ENCODE data around the gene FAM3D. TPM values are rescaled to one million over a fixed set of nuclear protein-coding genes. Genes with fewer than 3 reads are reported as not detected.

FAM3D gene
- total RNA-seq, 1 donor from 2014 or later, result not detected

- ATAC-seq (ENCODE audit: low read depth) (no peak), DNase-seq (no peak)
- POLR2A ChIA-PET, result no interaction called here
- TF ChIP-seq CTCF (IDR thresholded peaks at IDR 0.05), result no peak
- no peaks in the 10 kb centered on the region for H3K36me3 Mint-ChIP-seq (ENCODE audit: low read depth)
- CTCF ChIA-PET, result no interaction called here
- peaks cover 18% of the 10 kb centered on the region for H3K27me3 Mint-ChIP-seq
- peaks cover 4% of the 10 kb centered on the region for H3K9me3 Mint-ChIP-seq
- H3K4me3 Mint-ChIP-seq, result no peak overlapping the region
- no peaks in the 10 kb centered on the region for H3K4me1 Mint-ChIP-seq
- intact Hi-C loops (cut with micrococcal nuclease), result no loop called here
- H3K27ac Mint-ChIP-seq, result no peak overlapping the region
Observed at GRCh38 chr3:58672880-58673279, 6.3 kb upstream of the FAM3D start.

GRCh38 chr3:58672451-58672850 lies 5.9 kb upstream of the FAM3D start:
- no peak overlapping the region for H3K4me3 Mint-ChIP-seq
- ChIA-PET CTCF (no interaction called here), POLR2A (no interaction called here)
- ATAC-seq (ENCODE audit: low read depth), result no peak
- intact Hi-C loops (cut with micrococcal nuclease), result no loop called here
- H3K36me3 Mint-ChIP-seq (ENCODE audit: low read depth), result no peaks in the 10 kb centered on the region
- H3K9me3 Mint-ChIP-seq, result peaks cover 4% of the 10 kb centered on the region
- H3K27me3 Mint-ChIP-seq, result peaks cover 18% of the 10 kb centered on the region
- H3K4me1 Mint-ChIP-seq, result no peaks in the 10 kb centered on the region
- TF ChIP-seq CTCF (IDR thresholded peaks at IDR 0.05), result no peak
- DNase-seq, result no peak
- no peak overlapping the region for H3K27ac Mint-ChIP-seq

GRCh38 chr3:58670506-58671135 lies 4.0 kb upstream of the FAM3D start:
- H3K4me1 Mint-ChIP-seq, result no peaks in the 10 kb centered on the region
- no peak overlapping the region for H3K4me3 Mint-ChIP-seq
- no peak for DNase-seq
- ATAC-seq (ENCODE audit: low read depth), result no peak
- intact Hi-C loops (cut with micrococcal nuclease), result no loop called here
- H3K27ac Mint-ChIP-seq, result no peak overlapping the region
- ChIA-PET POLR2A (no interaction called here), CTCF (no interaction called here)
- peaks cover 14% of the 10 kb centered on the region for H3K27me3 Mint-ChIP-seq
- peaks cover 2% of the 10 kb centered on the region for H3K9me3 Mint-ChIP-seq
- no peak for TF ChIP-seq CTCF (IDR thresholded peaks at IDR 0.05)
- no peaks in the 10 kb centered on the region for H3K36me3 Mint-ChIP-seq (ENCODE audit: low read depth)

- ChIA-PET CTCF (no interaction called here), POLR2A (no interaction called here)
- Mint-ChIP-seq H3K27ac (no peak overlapping the region), H3K36me3 (ENCODE audit: low read depth) (no peaks in the 10 kb centered on the region), H3K27me3 (peaks cover 10% of the 10 kb centered on the region), H3K4me3 (no peak overlapping the region), H3K4me1 (no peaks in the 10 kb centered on the region), H3K9me3 (no peaks in the 10 kb centered on the region)
- intact Hi-C loops (cut with micrococcal nuclease), result no loop called here
- TF ChIP-seq CTCF (IDR thresholded peaks at IDR 0.05), result no peak
- ATAC-seq (ENCODE audit: low read depth) (no peak), DNase-seq (no peak)
Observed at GRCh38 chr3:58668247-58668646, 1.7 kb upstream of the FAM3D start.

GRCh38 chr3:58667704-58668103 lies 1.1 kb upstream of the FAM3D start:
- no peak for DNase-seq
- no peak for ATAC-seq (ENCODE audit: low read depth)
- H3K27me3 Mint-ChIP-seq, result peaks cover 10% of the 10 kb centered on the region
- H3K4me3 Mint-ChIP-seq, result no peak overlapping the region
- no peaks in the 10 kb centered on the region for H3K4me1 Mint-ChIP-seq
- no peaks in the 10 kb centered on the region for H3K36me3 Mint-ChIP-seq (ENCODE audit: low read depth)
- ChIA-PET CTCF (no interaction called here), POLR2A (no interaction called here)
- H3K9me3 Mint-ChIP-seq, result no peaks in the 10 kb centered on the region
- no peak for TF ChIP-seq CTCF (IDR thresholded peaks at IDR 0.05)
- H3K27ac Mint-ChIP-seq, result no peak overlapping the region
- intact Hi-C loops (cut with micrococcal nuclease), result no loop called here
